AG04450 (cell line): Measurements from ENCODE around the gene ST7L. TPM values are rescaled to one million over a fixed set of nuclear protein-coding genes. Genes with fewer than 3 reads are reported as not detected.

Source experiments
- CTCF ChIA-PET: fragments of 300-600, 350-600 bp; formaldehyde crosslinking; extraction: SDS; loops from one replicate; lab custom pipeline; 2022; ENCODE audit warnings: antibody characterized with exemption, inconsistent platforms; lab: Charles Lee
- POLR2A ChIA-PET: fragments of 350-600 bp; formaldehyde crosslinking; extraction: SDS; loops from one replicate; lab custom pipeline; 2021; ENCODE audit warnings: antibody characterized with exemption, inconsistent platforms; lab: Yijun Ruan, JAX
- DNase-seq: peaks from one replicate; pipeline ENCODE4 v3.0.0-alpha.2; 2011; ENCODE audit warnings: low read depth, low spot score
- H3K27ac ChIP-seq: one replicate; pipeline ENCODE4 v1.5.1; 2012; ENCODE audit warnings: low read depth, low read length, control low read depth
- H3K27me3 ChIP-seq: one replicate; pipeline ENCODE4 v1.6.0; 2012; ENCODE audit warnings: low read length; ENCODE audit not compliant: control insufficient read depth, insufficient read depth
- H3K4me3 ChIP-seq: 2 replicates; pipeline ENCODE4 v1.5.1; 2011; ENCODE audit warnings: mild to moderate bottlenecking, low read depth, low read length, control low read depth
- H3K9me3 ChIP-seq: 2 replicates; pipeline ENCODE4 v1.5.1; 2012; ENCODE audit warnings: low read length; ENCODE audit not compliant: control insufficient read depth, insufficient read depth
- CTCF ChIP-seq: IDR thresholded peaks from 2 replicates; pipeline ENCODE4 v1.5.1; 2011; ENCODE audit warnings: low read depth, low read length, control low read depth, inconsistent platforms
- polyA plus RNA-seq: library from polyadenylated mRNA; depleted of rRNA; stranded (reverse); fragments of >200 nt; gene quantifications from 2 replicates; pipeline ENCODE4 v1.2.3, GENCODE V29; 2011

ST7L gene
- polyA plus RNA-seq, 1 experiment = 13.5 TPM

DNA sequence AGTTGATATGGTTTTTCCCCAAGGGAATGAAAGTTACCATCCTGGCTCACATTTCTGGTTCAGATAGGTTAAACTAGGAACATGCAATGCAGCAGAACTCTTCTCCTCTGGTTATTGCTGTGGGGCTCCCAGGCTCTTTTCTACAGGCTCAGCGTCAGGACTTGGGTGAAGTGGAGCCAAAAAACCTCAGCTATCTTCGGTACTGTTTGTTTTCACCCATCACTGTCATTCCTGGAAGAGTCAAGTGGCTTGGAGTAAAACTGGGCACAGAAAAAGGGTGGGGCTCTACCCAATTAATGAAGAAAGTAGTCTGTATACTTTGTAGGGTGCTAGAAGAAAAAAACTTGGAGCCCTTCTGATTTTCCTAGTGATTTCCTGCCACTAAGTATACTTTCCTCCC lies 100.8 kb downstream of the ST7L start:
- no peaks in the 10 kb centered on the region; the same call in 1 of the 2 replicates for H3K9me3 ChIP-seq
- DNase-seq = no peak
- POLR2A ChIA-PET = no interaction called here
- H3K4me3 ChIP-seq = no peak overlapping the region
- H3K27me3 ChIP-seq = peaks cover 40% of the 10 kb centered on the region
- CTCF ChIA-PET = no interaction called here
- no peak for TF ChIP-seq CTCF
- no peak overlapping the region for H3K27ac ChIP-seq

DNA sequence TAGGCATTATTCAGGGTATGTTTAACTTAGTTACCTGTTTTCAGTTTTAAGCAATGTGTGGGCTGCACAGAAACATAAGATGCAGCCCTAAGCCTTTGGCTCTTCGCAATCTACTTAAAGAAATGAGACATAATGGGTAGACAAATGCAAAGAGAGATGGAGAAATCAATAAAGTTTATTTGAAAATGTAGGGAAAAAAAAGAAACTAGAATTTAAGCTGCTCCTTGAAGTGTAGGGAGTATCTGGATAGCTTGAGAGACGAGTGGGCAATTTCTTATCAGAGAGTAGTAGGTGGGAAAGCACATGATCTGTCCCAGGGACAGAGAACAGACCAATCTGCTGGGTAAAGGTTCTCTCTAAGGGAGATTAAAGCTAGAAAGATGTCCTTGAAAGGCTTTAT lies 101.3 kb downstream of the ST7L start:
- Histone ChIP-seq H3K4me3 (no peak overlapping the region), H3K27ac (no peak overlapping the region), H3K9me3 (no peaks in the 10 kb centered on the region; the same call in 1 of the 2 replicates), H3K27me3 (peaks cover 40% of the 10 kb centered on the region)
- no peak for TF ChIP-seq CTCF
- DNase-seq = no peak
- CTCF ChIA-PET = no interaction called here
- POLR2A ChIA-PET = no interaction called here

GRCh38 chr1:112517231-112517630 lies 101.7 kb downstream of the ST7L start:
- ChIA-PET POLR2A (no interaction called here), CTCF (no interaction called here)
- no peak for TF ChIP-seq CTCF
- no peak overlapping the region for H3K27ac ChIP-seq
- no peaks in the 10 kb centered on the region; the same call in 1 of the 2 replicates for H3K9me3 ChIP-seq
- peaks cover 44% of the 10 kb centered on the region for H3K27me3 ChIP-seq
- H3K4me3 ChIP-seq = no peak overlapping the region
- no peak for DNase-seq

GRCh38 chr1:112516141-112516540 lies 102.8 kb downstream of the ST7L start:
- POLR2A ChIA-PET = interaction anchor here (0.9 kb wide), 1 partner anchor 156 kb away, joined by 4 read pairs; no protein-coding TSS in a partner anchor
- CTCF ChIA-PET = interaction anchor here (1.2 kb wide), 1 partner anchor 14 kb away, joined by 4 read pairs; no protein-coding TSS in a partner anchor
- no peak for DNase-seq

More at GRCh38 chr1:112516141-112516540, 102.8 kb downstream of the ST7L start:
- Histone ChIP-seq H3K27me3 (peaks cover 45% of the 10 kb centered on the region), H3K27ac (no peak overlapping the region), H3K9me3 (no peaks in the 10 kb centered on the region; the same call in 1 of the 2 replicates), H3K4me3 (no peak overlapping the region)
- no peak for TF ChIP-seq CTCF
